Esophagus muscularis mucosa (tissue), 4 donors: ENCODE measurements around the gene MYH11. TPM values are rescaled to one million over a fixed set of nuclear protein-coding genes. Genes with fewer than 3 reads are reported as not detected.

Experiments
- DNase-seq: peaks from one replicate; pipeline ENCODE4 v3.0.0-alpha.2; 2017; ENCODE audit errors: extremely low spot score
- H3K27ac ChIP-seq, 4 donors: fragments of 200-600 bp; sonication (generic); replicated peaks in 1 of 4; 1 replicate in 3 of 4; 2 replicates in 1 of 4; pipeline ENCODE4 v1.5.1; 2016 to 2019; ENCODE audit warnings: mild to moderate bottlenecking in 1 of 4
- H3K27me3 ChIP-seq, 4 donors: fragments of 200-600 bp; sonication (generic); one replicate each; pipeline versions ENCODE4 v1.5.1 to v1.6.0; 2016 to 2019
- H3K36me3 ChIP-seq, 4 donors: fragments of 200-600 bp; sonication (generic); one replicate each; pipeline ENCODE4 v1.5.1; 2016 to 2019
- H3K4me1 ChIP-seq, 4 donors: fragments of 200-600 bp; sonication (generic); one replicate each; pipeline ENCODE4 v1.5.1; 2016 to 2019
- H3K4me3 ChIP-seq, 4 donors: fragments of 200-600 bp; sonication (generic); 1 replicate in 2 of 4; 2 replicates in 2 of 4; pipeline ENCODE4 v1.5.1; 2016 to 2019; ENCODE audit warnings: mild to moderate bottlenecking in 4 of 4, moderate library complexity in 1 of 4
- H3K9me3 ChIP-seq, 4 donors: fragments of 200-600 bp; sonication (generic); 1 replicate in 3 of 4; 2 replicates in 1 of 4; pipeline ENCODE4 v1.5.1; 2016 to 2019
- EP300 ChIP-seq: sonication (generic); formaldehyde crosslinking; IDR thresholded peaks from one replicate; pipeline ENCODE4 v1.6.1; 2017; ENCODE audit warnings: antibody characterized with exemption
- POLR2A ChIP-seq: fragments of 450-650 bp; IDR thresholded peaks from one replicate; pipeline ENCODE4 v1.6.1; 2017; ENCODE audit warnings: antibody characterized with exemption, moderate library complexity, mild to moderate bottlenecking, low read depth
- POLR2AphosphoS5 ChIP-seq, 2 donors: sonication (generic); formaldehyde crosslinking; IDR thresholded peaks; one replicate each; pipeline ENCODE4 v1.6.1; 2017; ENCODE audit warnings: antibody characterized with exemption in 2 of 2
- WGBS: methylation state at CpG from one replicate; pipeline ENCODE4 v1.1.5; 2018; 5-methylcytosine and 5-hydroxymethylcytosine counted together
- intact Hi-C: fragments of 100-400 bp; cut with DNase I; formaldehyde crosslinking; loops from one replicate; pipeline ENCODE4 v1.15.1; 2023
- total RNA-seq, 4 donors: library from RNA; depleted of rRNA; stranded (reverse); fragments of >200 nt; gene quantifications; one replicate each; pipeline versions ENCODE4 v1.1.0 to v1.2.1, GENCODE V29; 2016
- TF ChIP-seq, protein P1 (sequence below), 3 experiments: fragments of 200-600 bp in 2 of 3; fragments of 450-650 bp in 1 of 3; sonication (generic) in 2 of 3; IDR thresholded peaks; one replicate each; pipeline ENCODE4 v1.5.1; 2017 to 2019; ENCODE audit warnings: antibody characterized with exemption in 3 of 3, mild to moderate bottlenecking in 2 of 3, moderate library complexity in 1 of 3

Gene MYH11
- total RNA-seq, 4 donors from 2014 or later = 9,583 to 20,476 (median 14,208) TPM

GRCh38 chr16:15825750-15826305, 31.0 kb downstream of the MYH11 start:
- intact Hi-C loops = no loop called here
- 35% methylated on average over 9 of the region's 9 CpGs for WGBS
- peak overlapping the region in 3 of 4 donors; percentile 3 to 26 (median 22) for H3K4me3 ChIP-seq
- no peak for DNase-seq
- TF ChIP-seq, protein P1, sequence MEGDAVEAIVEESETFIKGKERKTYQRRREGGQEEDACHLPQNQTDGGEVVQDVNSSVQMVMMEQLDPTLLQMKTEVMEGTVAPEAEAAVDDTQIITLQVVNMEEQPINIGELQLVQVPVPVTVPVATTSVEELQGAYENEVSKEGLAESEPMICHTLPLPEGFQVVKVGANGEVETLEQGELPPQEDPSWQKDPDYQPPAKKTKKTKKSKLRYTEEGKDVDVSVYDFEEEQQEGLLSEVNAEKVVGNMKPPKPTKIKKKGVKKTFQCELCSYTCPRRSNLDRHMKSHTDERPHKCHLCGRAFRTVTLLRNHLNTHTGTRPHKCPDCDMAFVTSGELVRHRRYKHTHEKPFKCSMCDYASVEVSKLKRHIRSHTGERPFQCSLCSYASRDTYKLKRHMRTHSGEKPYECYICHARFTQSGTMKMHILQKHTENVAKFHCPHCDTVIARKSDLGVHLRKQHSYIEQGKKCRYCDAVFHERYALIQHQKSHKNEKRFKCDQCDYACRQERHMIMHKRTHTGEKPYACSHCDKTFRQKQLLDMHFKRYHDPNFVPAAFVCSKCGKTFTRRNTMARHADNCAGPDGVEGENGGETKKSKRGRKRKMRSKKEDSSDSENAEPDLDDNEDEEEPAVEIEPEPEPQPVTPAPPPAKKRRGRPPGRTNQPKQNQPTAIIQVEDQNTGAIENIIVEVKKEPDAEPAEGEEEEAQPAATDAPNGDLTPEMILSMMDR (IDR thresholded peaks at IDR 0.05) = no peak
- TF ChIP-seq EP300 (no peak), POLR2AphosphoS5 (IDR thresholded peaks at IDR 0.05) (peak; percentile 31 to 76), POLR2A (no peak)
- peaks cover 6 to 99% (median 98%) of the 10 kb centered on the region in 4 donors for H3K4me1 ChIP-seq
- H3K9me3 ChIP-seq = no peaks in the 10 kb centered on the region
- peaks cover 0 to 75% (median 37%) of the 10 kb centered on the region in 4 donors for H3K36me3 ChIP-seq
- peak overlapping the region; percentile 87 to 98 (median 95) for H3K27ac ChIP-seq
- no peaks in the 10 kb centered on the region for H3K27me3 ChIP-seq

- 64% methylated on average over 10 of the region's 17 CpGs for WGBS
- intact Hi-C loops = no loop called here
- Histone ChIP-seq H3K4me1 (peaks cover 0 to 99% (median 97%) of the 10 kb centered on the region in 4 donors), H3K27me3 (no peaks in the 10 kb centered on the region), H3K27ac (peak overlapping the region; percentile 87 to 98 (median 95)), H3K36me3 (peaks cover 0 to 90% (median 45%) of the 10 kb centered on the region in 4 donors), H3K9me3 (no peaks in the 10 kb centered on the region), H3K4me3 (peak overlapping the region in 1 of 4 donors; percentile 31)
- TF ChIP-seq EP300 (peak; percentile 53), POLR2AphosphoS5 (IDR thresholded peaks at IDR 0.05) (peak; percentile 94 to 95)
- TF ChIP-seq, protein P1 (IDR thresholded peaks at IDR 0.05) = no peak
- no peak for DNase-seq
Measured at GRCh38 chr16:15822957-15823356, 33.9 kb downstream of the MYH11 start.

GRCh38 chr16:15820837-15821236, 36.0 kb downstream of the MYH11 start:
- peak overlapping the region; percentile 69 to 95 (median 91) for H3K27ac ChIP-seq
- H3K4me3 ChIP-seq = no peak overlapping the region
- peaks cover 0 to 98% (median 97%) of the 10 kb centered on the region in 4 donors for H3K4me1 ChIP-seq
- intact Hi-C loops = no loop called here
- no peak for DNase-seq
- H3K9me3 ChIP-seq = no peaks in the 10 kb centered on the region
- no peak for TF ChIP-seq POLR2A
- TF ChIP-seq POLR2AphosphoS5 (IDR thresholded peaks at IDR 0.05) = peak; percentile 21 to 60
- TF ChIP-seq, protein P1 (IDR thresholded peaks at IDR 0.05) = no peak
- 61% methylated on average over 7 of the region's 7 CpGs for WGBS
- H3K27me3 ChIP-seq = no peaks in the 10 kb centered on the region
- H3K36me3 ChIP-seq = peaks cover 0 to 90% (median 44%) of the 10 kb centered on the region in 4 donors

- H3K27ac ChIP-seq = peak overlapping the region; percentile 69 to 95 (median 91)
- peaks cover 0 to 80% (median 36%) of the 10 kb centered on the region in 4 donors for H3K36me3 ChIP-seq
- H3K4me1 ChIP-seq = peaks cover 0 to 97% (median 94%) of the 10 kb centered on the region in 4 donors
- no peaks in the 10 kb centered on the region for H3K27me3 ChIP-seq
- DNase-seq = no peak
- intact Hi-C loops = no loop called here
- TF ChIP-seq EP300 (no peak), POLR2AphosphoS5 (IDR thresholded peaks at IDR 0.05) (no peak), POLR2A (no peak)
- TF ChIP-seq, protein P1 (IDR thresholded peaks at IDR 0.05) = no peak
- WGBS = 62% methylated on average over 2 of the region's 2 CpGs
- H3K4me3 ChIP-seq = peak overlapping the region in 2 of 4 donors; percentile 22
- H3K9me3 ChIP-seq = no peaks in the 10 kb centered on the region
Measured at GRCh38 chr16:15819046-15819445, 37.8 kb downstream of the MYH11 start.
